Right lobe of liver (tissue), 6 donors: ENCODE measurements around the gene KCNQ2. TPM values are rescaled to one million over a fixed set of nuclear protein-coding genes. Genes with fewer than 3 reads are reported as not detected.

Experiments used
- ATAC-seq, 4 donors: fragments of 200-7000 bp; cut with Tn5 transposase; one replicate each; pipeline ENCODE4 v1.9.1; 2020; ENCODE audit warnings: mild to moderate bottlenecking in 4 of 4, moderate library complexity in 4 of 4
- DNase-seq, 3 donors: peaks; one replicate each; pipeline ENCODE4 v3.0.0-alpha.2; 2020
- H3K27ac ChIP-seq, 3 donors: fragments of 200-600 bp; one replicate each; pipeline ENCODE4 v1.8.0; 2022
- H3K27me3 ChIP-seq, 2 donors: fragments of 200-600 bp; one replicate each; pipeline ENCODE4 v1.8.0; 2022
- H3K36me3 ChIP-seq, 4 donors: fragments of 200-600 bp; sonication (generic) in 1 of 4; one replicate each; pipeline versions ENCODE4 v1.5.1 to v1.8.0; 2017 to 2022; ENCODE audit warnings: control low read depth in 1 of 4
- H3K4me1 ChIP-seq, 4 donors: fragments of 200-600 bp; sonication (generic) in 1 of 4; one replicate each; pipeline versions ENCODE4 v1.5.1 to v1.8.0; 2017 to 2022; ENCODE audit warnings: control low read depth in 1 of 4
- H3K4me3 ChIP-seq, 3 donors: fragments of 200-600 bp; one replicate each; pipeline ENCODE4 v1.8.0; 2022
- H3K9me3 ChIP-seq, 4 donors: fragments of 200-600 bp; sonication (generic) in 1 of 4; one replicate each; pipeline versions ENCODE4 v1.5.1 to v1.8.0; 2017 to 2022; ENCODE audit warnings: control low read depth in 1 of 4
- CTCF ChIP-seq, 4 donors: fragments of 200-600 bp in 3 of 4; fragments of 450-650 bp in 1 of 4; IDR thresholded peaks; one replicate each; pipeline versions ENCODE4 v1.5.1 to v1.8.0; 2016 to 2022; ENCODE audit warnings: antibody characterized with exemption in 4 of 4, mild to moderate bottlenecking in 2 of 4
- POLR2A ChIP-seq: fragments of 450-650 bp; IDR thresholded peaks from one replicate; pipeline ENCODE4 v1.6.1; 2017; ENCODE audit warnings: antibody characterized with exemption, mild to moderate bottlenecking
- WGBS: methylation state at CpG from one replicate; pipeline ENCODE4 v1.1.6; 2018; ENCODE audit warnings: low coverage, low lambda C conversion rate; ENCODE audit not compliant: insufficient coverage; ENCODE audit errors: missing lambda C conversion rate; 5-methylcytosine and 5-hydroxymethylcytosine counted together
- intact Hi-C, 2 donors: fragments of 100-400 bp; cut with DNase I; formaldehyde crosslinking; loops; one replicate each; pipeline versions ENCODE4 v1.11.2 to v1.14.1; 2022
- total RNA-seq, 6 experiments: library from RNA; depleted of rRNA in 2 of 6; stranded (reverse); fragments of >200 nt in 2 of 6; fragmentation: NEBNext Ultra II Directional in 3 of 6; extraction: Animal tissue kit (Norgen Biotek cat#: 25700) in 3 of 6; gene quantifications; one replicate each; pipeline versions ENCODE4 v1.1.0 to v1.2.4, GENCODE V29; 2016 to 2023
- donor health status: DM: no; HTN: yes; CAD: no.
- donor health status: DM: no; HTN: no; CAD: no.
- donor health status: DM: no; HTN: no; CAD: no.
- donor health status: DM: no; HTN: yes; CAD: no.
- donor health status: DM: no; HTN: yes; CAD: no.

The KCNQ2 gene
- total RNA-seq, 6 experiments from 2014 or later = not detected

- H3K36me3 ChIP-seq = no peaks in the 10 kb centered on the region
- intact Hi-C loops = no loop called here
- ATAC-seq = no peak
- H3K27me3 ChIP-seq = no peaks in the 10 kb centered on the region
- no peak for DNase-seq
- no peaks in the 10 kb centered on the region for H3K4me1 ChIP-seq
- H3K27ac ChIP-seq = no peak overlapping the region
- TF ChIP-seq POLR2A (no peak), CTCF (IDR thresholded peaks at IDR 0.05) (no peak)
- H3K4me3 ChIP-seq = no peak overlapping the region
- WGBS = no CpG with 5 or more reads among the region's 27 CpGs
- no peaks in the 10 kb centered on the region for H3K9me3 ChIP-seq
Measured at GRCh38 chr20:63407928-63408683, 64.3 kb downstream of the KCNQ2 start.

GRCh38 chr20:63406617-63407245 is 65.7 kb downstream of the KCNQ2 start:
- no peak for ATAC-seq
- Histone ChIP-seq H3K36me3 (no peaks in the 10 kb centered on the region), H3K27me3 (no peaks in the 10 kb centered on the region), H3K27ac (no peak overlapping the region), H3K4me3 (no peak overlapping the region), H3K9me3 (no peaks in the 10 kb centered on the region), H3K4me1 (no peaks in the 10 kb centered on the region)
- no peak for DNase-seq
- intact Hi-C loops = no loop called here
- no CpG with 5 or more reads among the region's 60 CpGs for WGBS
- TF ChIP-seq POLR2A = no peak
- TF ChIP-seq CTCF (IDR thresholded peaks at IDR 0.05) = no peak

GRCh38 chr20:63406011-63406410 is 66.4 kb downstream of the KCNQ2 start:
- intact Hi-C loops = no loop called here
- no peak for TF ChIP-seq POLR2A
- no peak for TF ChIP-seq CTCF (IDR thresholded peaks at IDR 0.05)
- Histone ChIP-seq H3K4me3 (no peak overlapping the region), H3K9me3 (no peaks in the 10 kb centered on the region), H3K36me3 (no peaks in the 10 kb centered on the region), H3K4me1 (no peaks in the 10 kb centered on the region), H3K27me3 (no peaks in the 10 kb centered on the region), H3K27ac (no peak overlapping the region)
- DNase-seq (no peak), ATAC-seq (no peak)
- WGBS = no CpG with 5 or more reads among the region's 23 CpGs

GRCh38 chr20:63405102-63405730 is 67.2 kb downstream of the KCNQ2 start:
- no peak overlapping the region for H3K27ac ChIP-seq
- no peaks in the 10 kb centered on the region for H3K4me1 ChIP-seq
- ATAC-seq = no peak
- no peak overlapping the region for H3K4me3 ChIP-seq
- intact Hi-C loops = no loop called here
- H3K27me3 ChIP-seq = no peaks in the 10 kb centered on the region
- WGBS = 90% methylated on average over 4 of the region's 31 CpGs
- no peak for TF ChIP-seq CTCF (IDR thresholded peaks at IDR 0.05)
- TF ChIP-seq POLR2A = no peak
- H3K9me3 ChIP-seq = no peaks in the 10 kb centered on the region
- H3K36me3 ChIP-seq = no peaks in the 10 kb centered on the region
- no peak for DNase-seq
